ENCODE measurements around the gene METTL5. TPM values are rescaled to one million over a fixed set of nuclear protein-coding genes. Genes with fewer than 3 reads are reported as not detected.

The METTL5 gene
- total and polyA plus RNA-seq, 4 donors = 45.8 to 245 (median 68.5) TPM

DNA sequence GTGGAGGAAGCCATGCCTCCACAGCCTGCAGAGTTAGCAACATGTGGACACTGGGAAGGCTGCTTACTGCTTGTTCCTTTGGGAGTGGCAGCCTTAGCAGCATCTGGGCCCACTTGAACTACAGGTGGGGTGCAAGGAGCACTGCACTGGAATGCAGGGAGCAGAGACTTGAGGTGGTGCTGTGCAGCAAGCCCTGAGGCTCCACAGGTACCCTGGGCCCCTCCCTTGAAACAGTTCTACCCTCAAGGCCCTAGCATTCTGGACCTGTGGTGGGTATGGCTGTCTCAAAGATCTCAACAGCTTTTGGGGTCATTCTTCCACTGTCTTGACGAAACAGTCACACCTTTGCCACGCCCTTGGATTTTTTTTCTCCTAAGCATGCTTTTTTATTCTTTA, 16.0 kb upstream of the METTL5 start:
- H3K4me3 ChIP-seq (ENCODE audit: low read length in 2 of 2) = no peak overlapping the region
- H3K36me3 ChIP-seq (ENCODE audit: control insufficient read depth in 1 of 2, insufficient read depth in 2 of 2, low read length in 1 of 2) = no peaks in the 10 kb centered on the region
- intact Hi-C loops (cut with DNase I) = no loop called here
- H3K4me1 ChIP-seq (ENCODE audit: control insufficient read depth in 1 of 2, insufficient read depth in 2 of 2, low read length in 2 of 2) = peaks cover 0 to 6% of the 10 kb centered on the region in 2 donors
- 97% methylated on average over 2 of the region's 2 CpGs for WGBS, 2 donors
- no peak overlapping the region for H3K27ac ChIP-seq (ENCODE audit: low read depth in 1 of 2, low read length in 2 of 2)
- H3K27me3 ChIP-seq (ENCODE audit: control insufficient read depth in 1 of 2, insufficient read depth in 2 of 2, low read length in 1 of 2) = no peaks in the 10 kb centered on the region
- ATAC-seq (ENCODE audit: low FRiP score) (peak; percentile 56), DNase-seq (no peak)
- no peaks in the 10 kb centered on the region for H3K9me3 ChIP-seq (ENCODE audit: control insufficient read depth, low read length)

DNA sequence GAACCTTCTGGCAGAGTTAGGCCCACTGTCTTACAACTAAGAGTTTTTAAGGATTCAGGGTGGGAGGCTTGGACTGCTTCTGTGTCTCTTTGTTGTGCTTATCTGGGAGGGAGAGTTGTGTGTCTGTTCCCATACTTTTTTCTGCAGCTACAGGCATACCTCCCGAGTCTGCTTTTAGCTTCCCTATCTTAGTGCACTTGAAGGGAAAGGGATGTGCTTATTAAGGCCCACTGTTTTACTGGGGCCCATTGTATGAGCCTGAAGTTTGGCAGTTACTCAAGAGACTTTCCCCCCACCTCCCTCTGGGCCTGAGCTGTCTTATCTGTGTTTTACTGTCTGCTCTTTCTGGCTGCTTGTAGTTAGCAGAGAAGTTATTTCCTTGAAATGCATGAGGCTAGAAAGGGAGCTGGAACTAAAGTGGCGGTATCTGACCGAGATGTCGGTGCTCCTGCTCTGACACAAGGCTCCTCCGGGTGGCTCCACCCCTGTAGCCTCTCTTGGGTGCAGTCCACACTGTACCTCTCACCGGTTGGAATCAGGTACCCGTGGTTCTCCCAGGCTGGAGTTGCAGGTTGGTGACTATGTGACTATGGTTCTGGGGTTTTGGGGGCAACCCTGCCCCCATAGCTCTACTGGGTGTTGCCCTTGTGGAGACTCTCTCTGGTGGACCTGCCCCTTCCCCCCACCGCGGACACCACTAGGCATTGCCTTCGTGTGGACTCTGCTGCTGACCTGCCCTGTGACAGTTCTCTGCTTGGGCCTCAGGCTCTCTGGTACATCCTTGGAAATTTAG, 15.4 kb upstream of the METTL5 start:
- Histone ChIP-seq H3K27ac (ENCODE audit: low read depth in 1 of 2, low read length in 2 of 2) (no peak overlapping the region), H3K27me3 (ENCODE audit: control insufficient read depth in 1 of 2, insufficient read depth in 2 of 2, low read length in 1 of 2) (no peaks in the 10 kb centered on the region), H3K9me3 (ENCODE audit: control insufficient read depth, low read length) (no peaks in the 10 kb centered on the region), H3K4me1 (ENCODE audit: control insufficient read depth in 1 of 2, insufficient read depth in 2 of 2, low read length in 2 of 2) (peaks cover 0 to 6% of the 10 kb centered on the region in 2 donors), H3K36me3 (ENCODE audit: control insufficient read depth in 1 of 2, insufficient read depth in 2 of 2, low read length in 1 of 2) (no peaks in the 10 kb centered on the region), H3K4me3 (ENCODE audit: low read length in 2 of 2) (no peak overlapping the region)
- ATAC-seq (ENCODE audit: low FRiP score) = peak; percentile 33
- no peak for DNase-seq
- intact Hi-C loops (cut with DNase I) = no loop called here
- WGBS, 2 donors = 67 to 78% methylated on average over 10 of the region's 10 CpGs

DNA sequence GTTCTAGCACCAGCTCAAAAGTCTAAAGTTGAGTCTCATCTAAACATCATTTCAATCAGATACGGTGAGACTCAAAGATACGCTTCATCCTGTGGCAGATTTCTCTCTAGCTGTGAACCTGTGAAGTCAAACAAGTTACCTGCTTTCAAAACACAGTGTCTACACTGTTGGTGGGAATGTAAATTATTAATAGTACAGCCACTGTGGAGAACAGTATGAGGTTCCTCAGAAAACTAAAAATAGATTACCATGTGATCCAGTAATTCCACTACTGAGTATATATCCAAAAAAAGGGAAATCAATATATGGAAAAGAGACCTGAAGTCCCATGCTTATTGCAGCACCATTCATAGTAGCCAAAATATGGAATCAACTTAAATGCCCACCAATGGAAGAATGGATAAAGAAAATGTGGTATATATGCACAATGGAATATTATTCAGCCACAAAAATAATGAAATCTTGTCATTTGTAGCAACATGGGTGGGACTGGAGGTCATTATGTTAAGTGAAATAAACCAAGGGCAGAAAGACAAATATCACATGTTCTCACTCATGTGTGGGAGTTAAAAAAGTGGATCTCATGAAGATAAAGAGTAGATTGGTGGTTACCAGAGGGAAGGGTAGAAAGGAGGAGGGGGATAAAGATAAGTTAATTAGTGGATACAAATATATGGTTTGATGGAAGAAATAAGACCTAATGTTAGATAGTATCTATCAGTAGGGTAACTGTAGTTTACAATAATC, 14.2 kb upstream of the METTL5 start:
- H3K4me3 ChIP-seq (ENCODE audit: low read length in 2 of 2) = no peak overlapping the region
- no peak for DNase-seq
- no peak overlapping the region for H3K27ac ChIP-seq (ENCODE audit: low read depth in 1 of 2, low read length in 2 of 2)
- no peaks in the 10 kb centered on the region for H3K9me3 ChIP-seq (ENCODE audit: control insufficient read depth, low read length)
- H3K4me1 ChIP-seq (ENCODE audit: control insufficient read depth in 1 of 2, insufficient read depth in 2 of 2, low read length in 2 of 2) = peaks cover 0 to 4% of the 10 kb centered on the region in 2 donors
- H3K27me3 ChIP-seq (ENCODE audit: control insufficient read depth in 1 of 2, insufficient read depth in 2 of 2, low read length in 1 of 2) = no peaks in the 10 kb centered on the region
- WGBS, 2 donors = 95 to 96% methylated on average over 2 of the region's 2 CpGs
- intact Hi-C loops (cut with DNase I) = no loop called here
- no peak for ATAC-seq (ENCODE audit: low FRiP score)
- no peaks in the 10 kb centered on the region for H3K36me3 ChIP-seq (ENCODE audit: control insufficient read depth in 1 of 2, insufficient read depth in 2 of 2, low read length in 1 of 2)

DNA sequence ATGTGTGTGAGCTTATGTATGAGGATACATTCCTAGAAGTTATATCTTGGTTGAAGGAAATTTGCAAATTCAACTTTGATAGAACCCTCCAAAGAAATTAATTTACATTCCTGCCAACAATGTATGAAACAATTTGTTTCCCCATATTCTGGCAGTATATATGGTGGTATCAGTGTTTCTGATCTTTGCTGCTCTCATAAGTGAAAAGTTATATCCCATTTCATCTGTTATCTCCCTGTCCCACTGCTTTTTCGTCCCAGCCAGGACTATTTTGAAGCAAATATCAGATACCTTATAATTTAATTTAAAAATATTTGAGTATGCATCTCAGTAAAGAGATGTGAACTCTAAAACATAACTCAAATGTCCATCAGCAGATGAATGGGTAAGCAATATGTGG, 9.7 kb upstream of the METTL5 start:
- H3K36me3 ChIP-seq (ENCODE audit: control insufficient read depth in 1 of 2, insufficient read depth in 2 of 2, low read length in 1 of 2) = no peaks in the 10 kb centered on the region
- H3K4me1 ChIP-seq (ENCODE audit: control insufficient read depth in 1 of 2, insufficient read depth in 2 of 2, low read length in 2 of 2) = peaks cover 0 to 1% of the 10 kb centered on the region in 2 donors
- ATAC-seq (ENCODE audit: low FRiP score) (no peak), DNase-seq (no peak)
- H3K27ac ChIP-seq (ENCODE audit: low read depth in 1 of 2, low read length in 2 of 2) = no peak overlapping the region
- whole genome bisulfite sequencing, 2 donors = 47 to 65% methylated on average over 1 of the region's 1 CpG
- H3K4me3 ChIP-seq (ENCODE audit: low read length in 2 of 2) = no peak overlapping the region
- intact Hi-C loops (cut with DNase I) = no loop called here
- H3K27me3 ChIP-seq (ENCODE audit: control insufficient read depth in 1 of 2, insufficient read depth in 2 of 2, low read length in 1 of 2) = no peaks in the 10 kb centered on the region
- H3K9me3 ChIP-seq (ENCODE audit: control insufficient read depth, low read length) = no peaks in the 10 kb centered on the region

DNA sequence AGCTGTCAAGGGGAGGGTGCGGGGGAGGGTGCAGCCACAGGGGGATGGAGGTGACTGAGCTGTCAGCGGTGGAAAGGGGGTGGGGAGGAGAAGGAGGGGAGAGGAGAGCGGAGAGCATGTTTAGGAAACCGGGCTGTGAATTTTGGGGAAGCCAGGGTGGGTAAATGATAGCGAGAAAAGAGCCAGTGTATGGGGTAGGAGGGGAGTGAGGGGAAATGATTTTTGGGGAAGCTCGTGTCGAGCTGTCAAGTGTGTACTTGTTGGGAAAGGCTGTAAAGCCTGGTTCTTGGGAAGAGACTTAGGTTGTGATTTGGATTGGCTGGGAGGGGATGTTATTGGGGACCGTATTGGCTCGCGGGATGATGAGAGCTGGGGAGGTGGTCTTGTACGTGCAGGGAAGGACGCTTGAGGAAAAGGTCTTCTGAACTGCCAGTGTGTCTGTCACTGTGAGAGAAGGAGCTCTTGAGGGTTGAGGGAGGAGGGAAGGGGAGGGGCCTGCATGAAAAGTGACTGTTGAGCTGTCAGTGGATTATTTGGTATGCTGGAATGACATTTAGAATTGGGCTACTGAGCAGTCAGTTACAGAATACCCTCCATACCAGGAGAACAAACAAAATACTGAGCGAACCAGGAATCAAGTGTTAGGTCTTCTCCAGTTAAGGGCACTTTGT, 3.6 kb upstream of the METTL5 start:
- intact Hi-C loops (cut with DNase I) = loop anchor here in 1 of 2 donors (10.0 kb wide), 1 partner anchor 47 kb away; no protein-coding TSS in a partner anchor
- no peak for DNase-seq
- H3K27me3 ChIP-seq (ENCODE audit: control insufficient read depth in 1 of 2, insufficient read depth in 2 of 2, low read length in 1 of 2) = no peaks in the 10 kb centered on the region

DNA sequence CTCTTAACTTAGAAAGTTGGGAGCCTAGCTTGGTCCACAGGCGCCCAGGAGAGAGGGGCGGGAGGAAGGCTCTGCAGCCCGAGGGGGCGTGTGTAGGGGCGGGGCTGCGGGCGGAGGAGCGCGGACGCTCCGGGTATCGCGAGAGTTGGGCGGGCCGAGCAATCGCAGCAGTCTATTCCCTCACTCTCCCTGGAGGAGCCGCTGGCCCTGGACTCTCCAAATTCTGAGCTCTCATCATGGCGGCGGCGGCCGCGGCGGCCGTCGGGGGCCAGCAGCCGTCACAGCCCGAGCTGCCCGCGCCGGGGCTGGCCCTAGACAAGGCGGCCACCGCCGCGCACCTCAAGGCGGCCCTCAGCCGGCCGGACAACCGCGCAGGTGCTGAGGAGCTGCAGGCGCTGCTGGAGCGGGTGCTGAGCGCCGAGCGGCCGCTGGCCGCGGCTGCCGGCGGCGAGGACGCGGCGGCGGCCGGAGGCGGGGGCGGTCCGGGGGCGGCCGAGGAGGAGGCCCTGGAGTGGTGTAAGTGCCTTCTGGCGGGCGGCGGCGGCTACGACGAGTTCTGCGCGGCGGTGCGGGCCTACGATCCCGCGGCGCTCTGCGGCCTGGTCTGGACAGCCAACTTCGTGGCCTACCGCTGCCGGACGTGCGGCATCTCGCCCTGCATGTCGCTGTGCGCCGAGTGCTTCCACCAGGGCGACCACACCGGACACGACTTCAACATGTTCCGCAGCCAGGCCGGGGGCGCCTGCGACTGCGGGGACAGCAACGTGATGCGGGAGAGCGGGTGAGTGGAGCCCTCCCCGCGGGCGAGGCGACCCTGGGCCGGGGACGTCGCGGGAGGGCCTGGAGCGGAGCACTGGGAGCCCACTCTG, 2.8 kb upstream of the METTL5 start, which contains the start of gene UBR3:
TSS of gene UBR3 (plus strand) at position 183 of the 869 bp plus-strand sequence. CDS start at position 237, 54 bp downstream.
- ATAC-seq (ENCODE audit: low FRiP score) = peak; percentile 98
- peaks cover 0 to 4% of the 10 kb centered on the region in 2 donors for H3K4me1 ChIP-seq (ENCODE audit: control insufficient read depth in 1 of 2, insufficient read depth in 2 of 2, low read length in 2 of 2)
- peak within 1 kb of the TSS; percentile 71 to 84 for H3K4me3 ChIP-seq (ENCODE audit: low read length in 2 of 2)
- H3K27ac ChIP-seq (ENCODE audit: low read depth in 1 of 2, low read length in 2 of 2) = peak within 1 kb of the TSS; percentile 20 to 89
- intact Hi-C loops (cut with DNase I) = loop anchor here in 1 of 2 donors (10.0 kb wide), 1 partner anchor 47 kb away; no protein-coding TSS in a partner anchor
- 0 to 1% methylated on average over 77 to 104 of the region's 104 CpGs for WGBS, 2 donors
- no peaks in the 10 kb centered on the region for H3K9me3 ChIP-seq (ENCODE audit: control insufficient read depth, low read length)
- H3K36me3 ChIP-seq (ENCODE audit: control insufficient read depth in 1 of 2, insufficient read depth in 2 of 2, low read length in 1 of 2) = no peaks in the 10 kb centered on the region
- no peaks in the 10 kb centered on the region for H3K27me3 ChIP-seq (ENCODE audit: control insufficient read depth in 1 of 2, insufficient read depth in 2 of 2, low read length in 1 of 2)
- peak; percentile 96 to 98 for DNase-seq

More for the DNA sequence above, 3.6 kb upstream of the METTL5 start:
- Histone ChIP-seq H3K27ac (ENCODE audit: low read depth in 1 of 2, low read length in 2 of 2) (peak overlapping the region; percentile 20 to 89), H3K4me3 (ENCODE audit: low read length in 2 of 2) (peak overlapping the region; percentile 71 to 84), H3K36me3 (ENCODE audit: control insufficient read depth in 1 of 2, insufficient read depth in 2 of 2, low read length in 1 of 2) (no peaks in the 10 kb centered on the region), H3K9me3 (ENCODE audit: control insufficient read depth, low read length) (no peaks in the 10 kb centered on the region), H3K4me1 (ENCODE audit: control insufficient read depth in 1 of 2, insufficient read depth in 2 of 2, low read length in 2 of 2) (peaks cover 0 to 1% of the 10 kb centered on the region in 2 donors)
- peak; percentile 62 for ATAC-seq (ENCODE audit: low FRiP score)
- WGBS, 2 donors = 1% methylated on average over 13 of the region's 13 CpGs

DNA sequence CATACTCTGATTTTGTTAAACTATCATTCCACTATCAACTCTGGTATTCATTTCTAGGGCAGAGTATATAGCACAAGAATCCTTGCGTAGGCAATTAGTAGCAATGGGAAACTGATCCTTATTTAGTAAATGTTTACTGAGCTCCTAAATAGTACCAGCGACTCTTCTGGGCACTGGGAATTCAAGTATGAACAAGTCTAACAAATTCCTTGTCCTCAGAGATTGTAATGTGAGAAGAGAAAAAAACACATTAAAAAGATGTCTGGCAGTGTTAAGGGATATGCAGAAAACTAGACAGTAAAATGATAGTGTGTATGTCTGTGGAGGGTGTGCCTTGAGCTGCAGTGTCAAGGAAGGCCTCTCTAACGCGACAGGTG, 721 bp downstream of the METTL5 start:
- WGBS, 2 donors = 3 to 5% methylated on average over 4 of the region's 4 CpGs
- Histone ChIP-seq H3K4me3 (ENCODE audit: low read length in 2 of 2) (peak overlapping the region; percentile 37 to 62), H3K9me3 (ENCODE audit: control insufficient read depth, low read length) (no peaks in the 10 kb centered on the region), H3K4me1 (ENCODE audit: control insufficient read depth in 1 of 2, insufficient read depth in 2 of 2, low read length in 2 of 2) (peaks cover 0 to 3% of the 10 kb centered on the region in 2 donors), H3K36me3 (ENCODE audit: control insufficient read depth in 1 of 2, insufficient read depth in 2 of 2, low read length in 1 of 2) (peaks cover 0 to 1% of the 10 kb centered on the region in 2 donors), H3K27me3 (ENCODE audit: control insufficient read depth in 1 of 2, insufficient read depth in 2 of 2, low read length in 1 of 2) (no peaks in the 10 kb centered on the region), H3K27ac (ENCODE audit: low read depth in 1 of 2, low read length in 2 of 2) (peak overlapping the region in 1 of 2 donors; percentile 28)
- intact Hi-C loops (cut with DNase I) = loop anchor here in 1 of 2 donors (10.0 kb wide), 1 partner anchor 51 kb away; no protein-coding TSS in a partner anchor
- ATAC-seq (ENCODE audit: low FRiP score) (no peak), DNase-seq (no peak)

Measured in aorta (tissue), 5 donors.